ENCODE data around the gene NSUN4. TPM values are rescaled to one million over a fixed set of nuclear protein-coding genes. Genes with fewer than 3 reads are reported as not detected.

The NSUN4 gene
- total and polyA plus RNA-seq, 2 of the 13 experiments (the other 11 are each of a cell fraction or from before 2014, with no cell fraction given), result 21.5 to 23.5 TPM

- no peak for TF ChIP-seq RBM39 (IDR thresholded peaks at IDR 0.05; ENCODE audit: low read depth, low read length, poor library complexity, severe bottlenecking)
- no peak for TF ChIP-seq CREM (IDR thresholded peaks at IDR 0.05)
- no peak for TF ChIP-seq CREM (CRISPR knock-in tag; IDR thresholded peaks at IDR 0.05)
Measured at GRCh38 chr1:46394872-46395465, 54.4 kb downstream of the NSUN4 start (continued).

- Histone ChIP-seq H3K27ac (ENCODE audit: extremely low read length, insufficient read depth, low read length) (no peak overlapping the region), H3K9me3 (ENCODE audit: low read length) (no peaks in the 10 kb centered on the region), H3K9ac (ENCODE audit: insufficient read depth, low read depth, low read length) (no peak overlapping the region), H3K4me2 (ENCODE audit: low read depth, low read length) (no peak overlapping the region), H3K4me1 (ENCODE audit: insufficient read depth, low read length) (peaks cover 34% of the 10 kb centered on the region), H3K79me2 (ENCODE audit: insufficient read depth, low read length) (no peaks in the 10 kb centered on the region), H3K36me3 (replicated peaks in 1 of 2; ENCODE audit: control insufficient read depth in 1 of 2, insufficient read depth in 2 of 2, low read length in 2 of 2) (no peaks in the 10 kb centered on the region), H3K4me3 (replicated peaks in 1 of 3; ENCODE audit: insufficient read depth in 1 of 3, low read depth in 2 of 3, low read length in 3 of 3) (no peak overlapping the region), H3K27me3 (ENCODE audit: control insufficient read depth in 1 of 2, insufficient read depth in 2 of 2, low read length in 2 of 2) (peaks cover 0 to 3% of the 10 kb centered on the region in 2 experiments; a peak in 1 of 5 replicates), H4K20me1 (ENCODE audit: insufficient read depth, low read length) (no peaks in the 10 kb centered on the region), H2AFZ (ENCODE audit: low read length) (no peak overlapping the region)
- FAIRE-seq (no peak), DNase-seq (ENCODE audit: low spot score) (no peak), ATAC-seq (no peak)
- BruUV-seq (replicated peaks), result no TSS peak
- no peak for TF ChIP-seq ZNF275 (CRISPR knock-in tag; IDR thresholded peaks at IDR 0.05; ENCODE audit: borderline replicate concordance)
- no peak for TF ChIP-seq PRDM15 (CRISPR knock-in tag; IDR thresholded peaks at IDR 0.05)
- no peak for TF ChIP-seq SKI (IDR thresholded peaks at IDR 0.05; ENCODE audit: partially characterized antibody)
- no peak for TF ChIP-seq ZNF891 (CRISPR knock-in tag; IDR thresholded peaks at IDR 0.05)
- TF ChIP-seq EHMT2 (IDR thresholded peaks at IDR 0.05; ENCODE audit: borderline replicate concordance, low read depth, low read length), result no peak
- no peak for TF ChIP-seq SP5 (CRISPR knock-in tag; IDR thresholded peaks at IDR 0.05; ENCODE audit: borderline replicate concordance, low read depth)
- WGBS (ENCODE audit: low lambda C conversion rate), result 89% methylated on average over 10 of the region's 10 CpGs
- intact Hi-C loops (cut with micrococcal nuclease; ENCODE audit: unreplicated experiment) (no loop called here), in situ Hi-C loops (cut with HindIII; ENCODE audit: extremely low pct_ligation_motif_present, low pct_unique_long_range_greater_than_20kb) (no loop called here)
- CTCF ChIA-PET (ENCODE audit: low intra/inter-chr PET ratio, low total read pairs), result no interaction called here
- POLR2A ChIA-PET, result no interaction called here
Measured at GRCh38 chr1:46396441-46397398, 56.1 kb downstream of the NSUN4 start.

All from HepG2 (cell line).